ENCODE measurements around the gene PKD1L1. TPM values are rescaled to one million over a fixed set of nuclear protein-coding genes. Genes with fewer than 3 reads are reported as not detected.

PKD1L1 gene
- total RNA-seq, 1 experiment from 2014 or later: 0.17 TPM

DNA sequence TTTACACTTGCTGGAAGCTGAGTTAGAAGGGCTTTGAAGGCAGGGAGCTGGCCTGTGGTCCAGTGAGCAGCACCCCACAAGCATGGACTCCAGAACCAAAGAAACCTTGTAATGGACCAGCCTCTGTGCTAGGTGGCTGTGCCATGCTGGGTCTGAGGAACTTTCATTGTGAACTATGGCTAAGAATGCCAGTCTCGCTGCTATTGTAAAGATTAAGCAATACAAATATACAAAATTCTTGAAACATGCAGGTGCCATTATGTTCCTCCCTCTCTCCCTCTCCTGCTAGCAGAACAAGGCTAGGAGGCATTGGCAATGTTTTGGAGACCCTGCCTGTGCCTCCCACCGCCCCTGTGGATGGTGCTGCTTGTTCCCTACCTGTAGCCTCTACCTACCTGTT is 105.0 kb downstream of the PKD1L1 start:
- H3K4me2 ChIP-seq (ENCODE audit: low read length): no peak overlapping the region
- DNase-seq (ENCODE audit: low read depth, low spot score) (no peak), ATAC-seq (no peak)
- H3K36me3 ChIP-seq (ENCODE audit: control insufficient read depth in 1 of 2, insufficient read depth in 2 of 2, low read length in 2 of 2): no peaks in the 10 kb centered on the region
- no peaks in the 10 kb centered on the region for H3K79me2 ChIP-seq (ENCODE audit: insufficient read depth, low read length)
- H3K9me3 ChIP-seq (ENCODE audit: control insufficient read depth in 1 of 2, insufficient read depth in 1 of 2, low read depth in 1 of 2, low read length in 2 of 2): no peaks in the 10 kb centered on the region
- POLR2A ChIA-PET: no interaction called here
- intact Hi-C loops (cut with micrococcal nuclease): no loop called here
- no peaks in the 10 kb centered on the region for H3K9me2 ChIP-seq (ENCODE audit: insufficient read depth)
- H3K27me3 ChIP-seq (ENCODE audit: insufficient read depth, low read length): no peaks in the 10 kb centered on the region
- H2AFZ ChIP-seq (ENCODE audit: low read depth, low read length, poor library complexity, severe bottlenecking): no peak overlapping the region
- no peak overlapping the region for H3K9ac ChIP-seq (ENCODE audit: low read length)
- peaks cover 13 to 19% of the 10 kb centered on the region in 2 experiments for H3K4me1 ChIP-seq (ENCODE audit: control insufficient read depth in 1 of 2, insufficient read depth in 2 of 2, low read length in 2 of 2)
- TF ChIP-seq EGR1 (IDR thresholded peaks at IDR 0.05; ENCODE audit: low read depth): no peak
- no peak for TF ChIP-seq ELF1 (IDR thresholded peaks at IDR 0.05; ENCODE audit: borderline replicate concordance, low read depth)
- RAD21 ChIA-PET (ENCODE audit: low non-redundant PET in 1 of 2, low total read pairs in 2 of 2, uncharacterized antibody in 2 of 2, unreplicated experiment in 2 of 2): no interaction called here
- H3K4me3 ChIP-seq (replicated peaks in 1 of 2; ENCODE audit: low read depth in 1 of 2, low read length in 2 of 2): no peak overlapping the region
- H4K20me1 ChIP-seq (ENCODE audit: insufficient read depth): no peaks in the 10 kb centered on the region
- no TSS peak for BruUV-seq (replicated peaks)
- no peak overlapping the region for H3K27ac ChIP-seq (ENCODE audit: low read depth, low read length)
- CTCF ChIA-PET: no interaction called here

DNA sequence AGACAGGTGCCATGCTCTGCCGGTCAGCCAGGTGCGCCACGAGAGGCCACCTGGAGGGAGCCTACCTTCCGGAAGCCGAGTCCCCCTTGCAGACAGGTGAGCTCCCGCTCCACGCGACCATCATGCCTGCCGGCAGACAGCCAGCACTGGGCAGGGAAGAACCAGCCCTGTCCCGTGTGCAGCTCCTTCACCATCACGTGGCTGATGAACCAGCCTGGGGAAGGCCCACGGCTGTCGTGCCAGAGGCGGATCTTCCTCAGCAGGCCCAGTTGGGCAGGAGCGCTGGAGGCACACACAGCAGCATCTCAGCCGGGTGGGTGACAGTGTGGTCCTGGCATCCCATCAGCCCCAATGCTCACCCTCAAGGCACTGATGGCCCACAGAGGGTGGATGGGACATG is 108.9 kb downstream of the PKD1L1 start:
- TF ChIP-seq EZH2 (IDR thresholded peaks at IDR 0.05) (no peak), ELF1 (IDR thresholded peaks at IDR 0.05; ENCODE audit: borderline replicate concordance, low read depth) (no peak), FOSL1 (IDR thresholded peaks at IDR 0.05; ENCODE audit: low read depth) (no peak), CEBPB (IDR thresholded peaks at IDR 0.05; ENCODE audit: low read depth) (no peak), SP1 (IDR thresholded peaks at IDR 0.05; ENCODE audit: low read depth) (no peak), ZFX (IDR thresholded peaks at IDR 0.05) (no peak), POLR2A (IDR thresholded peaks at IDR 0.05; ENCODE audit: borderline replicate concordance, extremely low read depth, insufficient read depth, insufficient read length) (no peak), EGR1 (IDR thresholded peaks at IDR 0.05; ENCODE audit: low read depth) (no peak), YY1 (IDR thresholded peaks at IDR 0.05; ENCODE audit: extremely low read depth, insufficient replicate concordance, low read depth, low read length) (no peak)
- TF ChIP-seq, protein P1, sequence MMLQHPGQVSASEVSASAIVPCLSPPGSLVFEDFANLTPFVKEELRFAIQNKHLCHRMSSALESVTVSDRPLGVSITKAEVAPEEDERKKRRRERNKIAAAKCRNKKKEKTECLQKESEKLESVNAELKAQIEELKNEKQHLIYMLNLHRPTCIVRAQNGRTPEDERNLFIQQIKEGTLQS (IDR thresholded peaks at IDR 0.05): no peak
- TF ChIP-seq, protein P2, sequence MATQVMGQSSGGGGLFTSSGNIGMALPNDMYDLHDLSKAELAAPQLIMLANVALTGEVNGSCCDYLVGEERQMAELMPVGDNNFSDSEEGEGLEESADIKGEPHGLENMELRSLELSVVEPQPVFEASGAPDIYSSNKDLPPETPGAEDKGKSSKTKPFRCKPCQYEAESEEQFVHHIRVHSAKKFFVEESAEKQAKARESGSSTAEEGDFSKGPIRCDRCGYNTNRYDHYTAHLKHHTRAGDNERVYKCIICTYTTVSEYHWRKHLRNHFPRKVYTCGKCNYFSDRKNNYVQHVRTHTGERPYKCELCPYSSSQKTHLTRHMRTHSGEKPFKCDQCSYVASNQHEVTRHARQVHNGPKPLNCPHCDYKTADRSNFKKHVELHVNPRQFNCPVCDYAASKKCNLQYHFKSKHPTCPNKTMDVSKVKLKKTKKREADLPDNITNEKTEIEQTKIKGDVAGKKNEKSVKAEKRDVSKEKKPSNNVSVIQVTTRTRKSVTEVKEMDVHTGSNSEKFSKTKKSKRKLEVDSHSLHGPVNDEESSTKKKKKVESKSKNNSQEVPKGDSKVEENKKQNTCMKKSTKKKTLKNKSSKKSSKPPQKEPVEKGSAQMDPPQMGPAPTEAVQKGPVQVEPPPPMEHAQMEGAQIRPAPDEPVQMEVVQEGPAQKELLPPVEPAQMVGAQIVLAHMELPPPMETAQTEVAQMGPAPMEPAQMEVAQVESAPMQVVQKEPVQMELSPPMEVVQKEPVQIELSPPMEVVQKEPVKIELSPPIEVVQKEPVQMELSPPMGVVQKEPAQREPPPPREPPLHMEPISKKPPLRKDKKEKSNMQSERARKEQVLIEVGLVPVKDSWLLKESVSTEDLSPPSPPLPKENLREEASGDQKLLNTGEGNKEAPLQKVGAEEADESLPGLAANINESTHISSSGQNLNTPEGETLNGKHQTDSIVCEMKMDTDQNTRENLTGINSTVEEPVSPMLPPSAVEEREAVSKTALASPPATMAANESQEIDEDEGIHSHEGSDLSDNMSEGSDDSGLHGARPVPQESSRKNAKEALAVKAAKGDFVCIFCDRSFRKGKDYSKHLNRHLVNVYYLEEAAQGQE (IDR thresholded peaks at IDR 0.05; ENCODE audit: low read depth): no peak
- Histone ChIP-seq H3K36me3 (ENCODE audit: control insufficient read depth in 1 of 2, insufficient read depth in 2 of 2, low read length in 2 of 2) (no peaks in the 10 kb centered on the region), H3K9me3 (ENCODE audit: control insufficient read depth in 1 of 2, insufficient read depth in 1 of 2, low read depth in 1 of 2, low read length in 2 of 2) (no peaks in the 10 kb centered on the region), H3K9me2 (ENCODE audit: insufficient read depth) (no peaks in the 10 kb centered on the region), H3K4me3 (replicated peaks in 1 of 2; ENCODE audit: low read depth in 1 of 2, low read length in 2 of 2) (no peak overlapping the region), H4K20me1 (ENCODE audit: insufficient read depth) (no peaks in the 10 kb centered on the region), H3K4me1 (ENCODE audit: control insufficient read depth in 1 of 2, insufficient read depth in 2 of 2, low read length in 2 of 2) (no peaks in the 10 kb centered on the region), H3K79me2 (ENCODE audit: insufficient read depth, low read length) (no peaks in the 10 kb centered on the region), H3K9ac (ENCODE audit: low read length) (no peak overlapping the region), H2AFZ (ENCODE audit: low read depth, low read length, poor library complexity, severe bottlenecking) (no peak overlapping the region), H3K27me3 (ENCODE audit: insufficient read depth, low read length) (no peaks in the 10 kb centered on the region), H3K27ac (ENCODE audit: low read depth, low read length) (no peak overlapping the region), H3K4me2 (ENCODE audit: low read length) (no peak overlapping the region)
- intact Hi-C loops (cut with micrococcal nuclease): no loop called here
- ATAC-seq: no peak
- no TSS peak for BruUV-seq (replicated peaks)
- DNase-seq (ENCODE audit: low read depth, low spot score): no peak
- ChIA-PET POLR2A (no interaction called here), RAD21 (ENCODE audit: low non-redundant PET in 1 of 2, low total read pairs in 2 of 2, uncharacterized antibody in 2 of 2, unreplicated experiment in 2 of 2) (no interaction called here), CTCF (no interaction called here)

All from HCT116 (cell line).